HG02610 (cell line): ENCODE data around the gene WNT3A.

ENCODE experiments used
- ATAC-seq: cut with Tn5 transposase; IDR thresholded peaks from one replicate; pipeline ENCODE4 v1.9.1; 2021; ENCODE audit warnings: mild to moderate bottlenecking, moderate library complexity; ENCODE audit not compliant: unreplicated experiment

WNT3A gene

GRCh38 chr1:228065543-228066347 is 58.9 kb downstream of the WNT3A start:
- no peak for ATAC-seq

GRCh38 chr1:228066416-228066815 is 59.6 kb downstream of the WNT3A start:
- ATAC-seq = no peak

- no peak for ATAC-seq
Measured at GRCh38 chr1:228066891-228067654, 60.3 kb downstream of the WNT3A start.

GRCh38 chr1:228068359-228068758 is 61.6 kb downstream of the WNT3A start:
- no peak for ATAC-seq

- no peak for ATAC-seq
Measured at GRCh38 chr1:228070173-228070572, 63.4 kb downstream of the WNT3A start.

GRCh38 chr1:228070851-228071250 is 64.1 kb downstream of the WNT3A start:
- no peak for ATAC-seq

- ATAC-seq = no peak
Measured at GRCh38 chr1:228071839-228072657, 65.2 kb downstream of the WNT3A start.

GRCh38 chr1:228072658-228073043 is 65.9 kb downstream of the WNT3A start:
- ATAC-seq = no peak

- no peak for ATAC-seq
Measured at GRCh38 chr1:228073061-228073856, 66.5 kb downstream of the WNT3A start.

GRCh38 chr1:228073857-228074545 is 67.2 kb downstream of the WNT3A start:
- ATAC-seq = no peak

- ATAC-seq = no peak
Measured at GRCh38 chr1:228074954-228075730, 68.3 kb downstream of the WNT3A start.

- no peak for ATAC-seq
Measured at GRCh38 chr1:228075801-228076271, 69.0 kb downstream of the WNT3A start.

GRCh38 chr1:228076796-228077430 is 70.1 kb downstream of the WNT3A start:
- ATAC-seq = no peak

- ATAC-seq = no peak
Measured at GRCh38 chr1:228077565-228078330, 71.0 kb downstream of the WNT3A start.

GRCh38 chr1:228079013-228079412 is 72.2 kb downstream of the WNT3A start:
- no peak for ATAC-seq

- no peak for ATAC-seq
Measured at GRCh38 chr1:228079601-228080263, 72.9 kb downstream of the WNT3A start.

GRCh38 chr1:228081144-228081543 is 74.3 kb downstream of the WNT3A start:
- ATAC-seq = no peak
